Astrocyte of the cerebellum (primary cell): ENCODE data around the gene HUWE1.

ENCODE experiments used
- DNase-seq: peaks from one replicate; pipeline ENCODE4 v3.0.0-alpha.2; 2011; ENCODE audit warnings: low read depth
- H3K4me3 ChIP-seq: 2 replicates; pipeline ENCODE4 v1.5.1; 2011; ENCODE audit warnings: mild to moderate bottlenecking, low read depth, low read length, moderate library complexity
- in situ Hi-C: cut with HindIII; loops from 2 replicates; pipeline ENCODE4 v1.10.0; 2017; ENCODE audit warnings: low sequenced_read_pairs
- TF ChIP-seq, protein P1 (sequence below): IDR thresholded peaks from 2 replicates; pipeline ENCODE4 v1.5.1; 2012; ENCODE audit warnings: low read length, low read depth, moderate library complexity, mild to moderate bottlenecking; ENCODE audit errors: missing control alignments

The HUWE1 gene

DNA sequence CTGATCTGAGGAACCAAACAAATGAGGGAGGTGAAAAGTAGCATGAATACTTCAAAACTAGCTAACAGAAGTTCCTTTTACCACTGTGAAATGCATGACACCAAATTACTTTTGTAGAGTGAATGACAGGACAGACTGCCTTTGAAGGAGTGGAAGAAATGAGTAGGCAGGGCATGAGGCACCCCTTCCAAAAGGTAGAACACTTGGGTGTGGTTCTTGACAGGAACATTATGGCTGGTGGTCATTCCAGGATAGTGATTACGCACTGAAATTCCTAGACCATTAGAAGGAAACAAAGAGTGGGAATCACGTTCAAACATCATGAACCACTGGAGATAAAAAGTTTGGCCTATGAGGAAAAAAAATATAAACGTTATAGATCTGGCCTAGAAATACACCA is 4.9 kb downstream of the HUWE1 start:
- in situ Hi-C loops, result no loop called here
- TF ChIP-seq, protein P1, sequence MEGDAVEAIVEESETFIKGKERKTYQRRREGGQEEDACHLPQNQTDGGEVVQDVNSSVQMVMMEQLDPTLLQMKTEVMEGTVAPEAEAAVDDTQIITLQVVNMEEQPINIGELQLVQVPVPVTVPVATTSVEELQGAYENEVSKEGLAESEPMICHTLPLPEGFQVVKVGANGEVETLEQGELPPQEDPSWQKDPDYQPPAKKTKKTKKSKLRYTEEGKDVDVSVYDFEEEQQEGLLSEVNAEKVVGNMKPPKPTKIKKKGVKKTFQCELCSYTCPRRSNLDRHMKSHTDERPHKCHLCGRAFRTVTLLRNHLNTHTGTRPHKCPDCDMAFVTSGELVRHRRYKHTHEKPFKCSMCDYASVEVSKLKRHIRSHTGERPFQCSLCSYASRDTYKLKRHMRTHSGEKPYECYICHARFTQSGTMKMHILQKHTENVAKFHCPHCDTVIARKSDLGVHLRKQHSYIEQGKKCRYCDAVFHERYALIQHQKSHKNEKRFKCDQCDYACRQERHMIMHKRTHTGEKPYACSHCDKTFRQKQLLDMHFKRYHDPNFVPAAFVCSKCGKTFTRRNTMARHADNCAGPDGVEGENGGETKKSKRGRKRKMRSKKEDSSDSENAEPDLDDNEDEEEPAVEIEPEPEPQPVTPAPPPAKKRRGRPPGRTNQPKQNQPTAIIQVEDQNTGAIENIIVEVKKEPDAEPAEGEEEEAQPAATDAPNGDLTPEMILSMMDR, result no peak
- H3K4me3 ChIP-seq, result no peak overlapping the region
- DNase-seq, result no peak

DNA sequence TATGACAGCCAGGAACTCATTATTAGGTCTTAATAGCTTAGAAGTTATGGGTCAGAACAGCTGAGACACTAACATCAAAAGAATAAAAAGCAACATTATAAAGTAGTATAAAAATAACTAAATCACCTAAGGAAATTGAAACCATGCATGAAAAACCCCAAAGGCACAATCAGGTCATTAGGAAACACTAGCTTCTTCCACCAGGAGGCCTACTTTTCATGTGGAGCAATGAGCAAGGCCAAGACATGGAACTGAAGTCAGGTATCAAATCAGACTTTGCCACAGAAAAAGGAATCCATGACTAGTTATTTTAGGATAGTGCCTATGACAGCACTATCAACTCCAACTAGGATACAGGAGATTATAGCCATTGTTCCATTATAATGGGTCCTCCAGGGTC is 7.9 kb downstream of the HUWE1 start:
- TF ChIP-seq, protein P1, result peak; percentile 32
- H3K4me3 ChIP-seq, result no peak overlapping the region
- in situ Hi-C loops, result no loop called here
- DNase-seq, result no peak

DNA sequence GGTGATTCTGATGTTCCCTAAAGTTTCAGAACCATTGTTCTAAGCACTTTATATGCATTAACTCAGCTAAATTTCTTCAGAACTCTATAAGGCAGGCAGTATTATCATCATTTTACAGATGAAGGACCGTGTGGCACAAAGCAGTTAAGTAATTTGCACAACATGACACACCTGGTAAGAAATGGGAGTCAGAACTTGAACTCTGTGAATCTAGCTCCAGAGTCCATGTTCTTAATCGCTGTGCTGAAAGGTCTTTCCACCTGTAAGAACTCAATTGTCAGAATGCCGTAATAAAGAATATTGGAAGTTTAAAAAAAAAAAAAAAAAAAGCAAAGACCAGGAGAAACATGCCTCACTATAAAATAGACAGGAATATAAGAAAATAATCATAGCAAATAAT is 9.2 kb downstream of the HUWE1 start:
- no peak for DNase-seq
- H3K4me3 ChIP-seq, result no peak overlapping the region
- TF ChIP-seq, protein P1, result no peak
- in situ Hi-C loops, result no loop called here

DNA sequence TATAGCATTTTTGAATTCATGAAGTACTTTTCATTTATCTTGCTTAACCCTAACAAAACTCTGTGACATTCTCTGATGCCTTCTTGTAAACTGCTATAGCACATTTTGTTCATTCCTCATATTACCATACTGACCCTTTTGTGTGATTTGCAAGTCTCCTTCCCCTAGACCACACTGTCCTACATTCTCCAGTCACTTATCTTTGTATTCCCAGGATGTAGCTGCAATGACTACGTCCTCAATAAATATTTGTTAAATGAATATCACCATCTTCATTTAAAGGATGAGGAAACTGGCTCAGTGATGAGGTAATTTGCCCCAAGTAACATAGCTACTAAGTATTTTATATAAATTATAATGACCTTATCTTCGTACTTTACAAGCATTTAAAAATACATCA is 11.9 kb downstream of the HUWE1 start:
- TF ChIP-seq, protein P1, result no peak
- no peak overlapping the region for H3K4me3 ChIP-seq
- in situ Hi-C loops, result no loop called here
- DNase-seq, result no peak

DNA sequence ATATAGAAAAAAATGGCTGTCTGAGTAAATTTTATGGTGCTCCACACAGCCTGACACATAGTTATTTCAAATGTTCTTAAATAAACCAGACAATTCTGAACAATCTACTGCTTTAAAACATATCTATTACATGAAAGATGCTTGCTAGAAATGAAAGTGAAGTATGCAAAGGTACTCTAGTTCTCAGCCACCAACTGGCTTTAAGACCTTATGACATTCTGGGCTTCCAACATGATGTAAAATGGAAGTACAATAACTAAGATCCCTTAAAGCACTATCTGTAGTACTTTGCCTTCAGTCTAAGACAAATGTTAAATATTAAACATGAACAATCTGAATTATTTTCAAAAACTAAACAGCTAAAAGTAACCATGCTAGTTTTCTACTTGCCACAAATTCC is 17.3 kb downstream of the HUWE1 start:
- H3K4me3 ChIP-seq, result no peak overlapping the region
- in situ Hi-C loops, result no loop called here
- TF ChIP-seq, protein P1, result no peak
- no peak for DNase-seq

DNA sequence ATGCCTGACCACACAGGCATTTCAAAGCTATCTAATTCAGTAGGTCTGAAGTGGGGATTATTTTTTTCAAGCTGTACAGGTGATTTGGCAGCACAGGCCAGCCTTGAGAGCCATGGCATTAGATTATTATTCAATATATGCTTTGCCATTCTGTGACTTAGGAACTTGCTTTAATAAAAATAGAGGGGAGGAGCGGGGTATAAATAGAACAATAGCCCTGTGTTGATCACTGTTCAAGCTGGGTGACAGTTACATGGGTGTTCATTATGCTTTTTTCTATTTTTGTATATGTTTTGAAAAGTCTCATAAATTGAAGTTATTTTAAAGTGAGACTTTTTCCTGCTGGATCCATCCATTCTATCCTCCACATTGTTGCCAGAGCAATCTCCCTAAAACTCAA is 20.3 kb downstream of the HUWE1 start:
- no peak for DNase-seq
- in situ Hi-C loops, result no loop called here
- TF ChIP-seq, protein P1, result no peak
- H3K4me3 ChIP-seq, result no peak overlapping the region

DNA sequence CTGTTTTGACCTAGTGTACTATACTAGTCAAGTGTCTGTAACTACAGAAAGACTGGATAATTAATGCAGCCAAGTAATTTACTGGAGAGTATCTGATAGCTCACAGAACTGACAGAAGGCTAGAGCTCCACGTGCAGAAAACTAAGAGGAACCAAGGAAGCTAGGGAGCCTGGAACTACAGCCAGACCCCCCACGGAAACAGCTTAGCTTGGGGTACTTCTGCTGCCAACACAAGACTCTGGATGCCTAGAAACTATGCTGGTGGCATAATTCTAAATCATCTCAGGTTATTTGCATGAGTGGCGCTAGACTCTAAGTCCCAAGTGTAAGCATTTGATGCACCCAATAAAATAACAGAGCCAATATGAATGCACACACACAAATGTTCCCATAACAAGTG is 26.5 kb downstream of the HUWE1 start:
- H3K4me3 ChIP-seq, result no peak overlapping the region
- no peak for DNase-seq
- in situ Hi-C loops, result no loop called here
- TF ChIP-seq, protein P1, result no peak
